ENCODE results near the gene USO1. TPM values are rescaled to one million over a fixed set of nuclear protein-coding genes. Genes with fewer than 3 reads are reported as not detected.
"Not testable (repeated sequence)": the region's sequence is repeated elsewhere in the genome, so short reads cannot be mapped to it uniquely, and the experiment has no call there.

The USO1 gene
- total and polyA plus RNA-seq, 2 donors, result 37.4 to 186 TPM

- no peak overlapping the region for H3K4me3 ChIP-seq (ENCODE audit: low read depth, low read length)
- H3K4me1 ChIP-seq (ENCODE audit: insufficient read depth), result no peaks in the 10 kb centered on the region
- WGBS, result 87% methylated on average over 6 of the region's 6 CpGs
- H3K27ac ChIP-seq (ENCODE audit: low read depth), result no peak overlapping the region
- no peaks in the 10 kb centered on the region for H3K36me3 ChIP-seq (ENCODE audit: insufficient read depth)
- no peak for DNase-seq (ENCODE audit: extremely low spot score)
Measured at GRCh38 chr4:75698162-75698962, 26.0 kb upstream of the USO1 start.

- Histone ChIP-seq H3K36me3 (ENCODE audit: insufficient read depth) (no peaks in the 10 kb centered on the region), H3K4me1 (ENCODE audit: insufficient read depth) (no peaks in the 10 kb centered on the region), H3K4me3 (ENCODE audit: low read depth, low read length) (no peak overlapping the region), H3K27ac (ENCODE audit: low read depth) (no peak overlapping the region)
- 67% methylated on average over 2 of the region's 2 CpGs for WGBS
- DNase-seq (ENCODE audit: extremely low spot score), result no peak
Measured at GRCh38 chr4:75698963-75699228, 25.5 kb upstream of the USO1 start.

GRCh38 chr4:75699299-75699698 is 25.1 kb upstream of the USO1 start:
- Histone ChIP-seq H3K36me3 (ENCODE audit: insufficient read depth) (no peaks in the 10 kb centered on the region), H3K4me1 (ENCODE audit: insufficient read depth) (no peaks in the 10 kb centered on the region), H3K27ac (ENCODE audit: low read depth) (no peak overlapping the region), H3K4me3 (ENCODE audit: low read depth, low read length) (no peak overlapping the region)
- no peak for DNase-seq (ENCODE audit: extremely low spot score)
- WGBS, result 0% methylated on average over 1 of the region's 1 CpG

DNA sequence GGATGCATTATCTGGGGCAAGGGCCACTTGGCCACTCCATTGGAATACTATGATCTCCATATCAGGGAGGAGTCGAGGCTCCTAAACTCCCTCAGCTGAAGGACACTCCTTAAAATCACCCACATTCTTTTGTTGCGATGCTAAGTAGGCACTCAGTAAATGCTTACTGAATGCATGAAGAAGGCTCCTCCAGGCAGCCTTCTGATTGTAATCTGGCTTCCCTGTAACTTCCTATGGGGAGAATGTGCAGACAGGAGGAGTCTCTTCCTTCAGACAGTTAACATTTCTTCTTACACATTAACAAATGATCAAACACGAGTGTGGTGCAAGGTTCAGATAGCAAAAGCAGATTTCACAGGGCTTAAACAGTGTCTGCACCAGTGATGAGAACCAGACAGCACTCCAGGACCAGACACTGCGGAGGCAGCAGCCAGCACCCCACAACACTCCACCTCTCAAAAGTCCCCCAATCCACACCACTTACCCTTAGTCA is 21.4 kb upstream of the USO1 start:
- Histone ChIP-seq H3K4me3 (ENCODE audit: low read depth, low read length) (no peak overlapping the region), H3K36me3 (ENCODE audit: insufficient read depth) (no peaks in the 10 kb centered on the region), H3K4me1 (ENCODE audit: insufficient read depth) (no peaks in the 10 kb centered on the region), H3K27ac (ENCODE audit: low read depth) (no peak overlapping the region)
- 47% methylated on average over 4 of the region's 4 CpGs for WGBS
- DNase-seq (ENCODE audit: extremely low spot score), result no peak

GRCh38 chr4:75705198-75705977 is 19.0 kb upstream of the USO1 start:
- no peak overlapping the region for H3K27ac ChIP-seq (ENCODE audit: low read depth)
- no peak for DNase-seq (ENCODE audit: extremely low spot score)
- H3K36me3 ChIP-seq (ENCODE audit: insufficient read depth), result no peaks in the 10 kb centered on the region
- H3K4me3 ChIP-seq (ENCODE audit: low read depth, low read length), result no peak overlapping the region
- H3K4me1 ChIP-seq (ENCODE audit: insufficient read depth), result no peaks in the 10 kb centered on the region
- 95% methylated on average over 6 of the region's 6 CpGs for WGBS

GRCh38 chr4:75708218-75708691 is 16.1 kb upstream of the USO1 start:
- H3K4me3 ChIP-seq (ENCODE audit: low read depth, low read length), result no peak overlapping the region
- no peak for DNase-seq (ENCODE audit: extremely low spot score)
- WGBS, result 90% methylated on average over 3 of the region's 3 CpGs
- no peaks in the 10 kb centered on the region for H3K36me3 ChIP-seq (ENCODE audit: insufficient read depth)
- no peak overlapping the region for H3K27ac ChIP-seq (ENCODE audit: low read depth)
- no peaks in the 10 kb centered on the region for H3K4me1 ChIP-seq (ENCODE audit: insufficient read depth)

- H3K27ac ChIP-seq (ENCODE audit: low read depth), result no peak overlapping the region
- no peaks in the 10 kb centered on the region for H3K4me1 ChIP-seq (ENCODE audit: insufficient read depth)
- H3K36me3 ChIP-seq (ENCODE audit: insufficient read depth), result no peaks in the 10 kb centered on the region
- no peak for DNase-seq (ENCODE audit: extremely low spot score)
- 76% methylated on average over 4 of the region's 4 CpGs for WGBS
- H3K4me3 ChIP-seq (ENCODE audit: low read depth, low read length), result no peak overlapping the region
Measured at GRCh38 chr4:75710246-75710645, 14.1 kb upstream of the USO1 start.

- Histone ChIP-seq H3K36me3 (ENCODE audit: insufficient read depth) (no peaks in the 10 kb centered on the region), H3K27ac (ENCODE audit: low read depth) (no peak overlapping the region), H3K4me1 (ENCODE audit: insufficient read depth) (no peaks in the 10 kb centered on the region), H3K4me3 (ENCODE audit: low read depth, low read length) (no peak overlapping the region)
- DNase-seq (ENCODE audit: extremely low spot score), result no peak
- 96% methylated on average over 4 of the region's 4 CpGs for WGBS
Measured at GRCh38 chr4:75714011-75714410, 10.4 kb upstream of the USO1 start.

DNA sequence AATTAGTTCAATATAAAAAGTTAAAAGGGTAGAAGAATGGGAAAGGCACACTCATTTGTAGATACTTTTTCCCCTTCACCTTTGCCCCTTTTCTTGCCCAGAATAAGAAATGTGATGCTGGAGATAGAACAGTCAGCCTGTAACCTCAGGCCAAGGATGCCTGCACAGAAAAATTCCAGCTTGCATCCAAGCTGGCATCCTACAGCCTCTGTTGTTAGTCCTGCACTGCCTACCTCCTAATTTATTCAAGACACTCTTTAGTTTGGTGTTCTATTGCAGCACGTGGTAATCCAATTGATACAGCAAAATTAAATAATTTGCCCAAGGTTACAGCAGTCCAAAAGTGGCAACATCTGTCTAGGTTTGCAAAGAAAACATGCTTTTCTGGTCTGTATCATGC is 9.7 kb upstream of the USO1 start:
- Histone ChIP-seq H3K27ac (ENCODE audit: low read depth) (no peak overlapping the region), H3K4me3 (ENCODE audit: low read depth, low read length) (no peak overlapping the region), H3K36me3 (ENCODE audit: insufficient read depth) (no peaks in the 10 kb centered on the region), H3K4me1 (ENCODE audit: insufficient read depth) (no peaks in the 10 kb centered on the region)
- DNase-seq (ENCODE audit: extremely low spot score), result no peak
- WGBS, result 54% methylated on average over 1 of the region's 1 CpG

DNA sequence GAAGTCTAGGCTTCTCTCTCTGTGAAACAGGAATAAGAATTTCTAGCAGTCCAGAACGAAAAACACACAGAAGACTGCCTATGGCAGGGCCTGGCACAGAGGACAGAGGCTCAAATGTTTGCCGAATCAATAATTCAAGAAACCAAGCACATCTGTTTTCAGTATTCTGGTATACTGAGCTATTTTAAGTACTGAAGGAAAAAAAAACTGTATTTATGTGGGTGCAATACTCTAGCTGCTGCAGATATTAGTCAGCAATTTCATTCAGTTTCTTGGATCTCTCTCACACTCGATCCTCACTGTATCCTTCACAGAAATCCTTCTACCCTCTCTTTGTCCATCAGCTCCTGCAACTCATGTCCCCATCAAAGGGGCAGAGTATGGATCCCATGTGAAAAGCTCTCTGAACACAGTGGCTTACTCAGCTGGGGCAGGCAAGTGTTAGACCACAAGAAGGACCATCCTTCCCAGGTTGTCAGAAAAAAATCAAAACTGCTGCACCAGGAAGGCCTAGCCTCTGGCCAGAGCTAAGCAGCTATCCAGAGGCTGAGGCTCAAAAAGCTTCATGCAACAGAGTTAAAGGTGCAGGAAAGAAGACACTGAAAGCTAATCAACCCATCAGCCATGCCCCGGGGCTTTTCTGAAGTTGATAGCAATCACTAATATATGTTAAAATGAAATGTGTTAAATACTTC is 9.1 kb upstream of the USO1 start:
- 42% methylated on average over 4 of the region's 4 CpGs for WGBS
- Histone ChIP-seq H3K27ac (ENCODE audit: low read depth) (no peak overlapping the region), H3K4me3 (ENCODE audit: low read depth, low read length) (no peak overlapping the region), H3K4me1 (ENCODE audit: insufficient read depth) (no peaks in the 10 kb centered on the region), H3K36me3 (ENCODE audit: insufficient read depth) (no peaks in the 10 kb centered on the region)
- DNase-seq (ENCODE audit: extremely low spot score), result no peak

- not testable (repeated sequence) for H3K27ac ChIP-seq (ENCODE audit: low read depth); H3K36me3 ChIP-seq (ENCODE audit: insufficient read depth); DNase-seq (ENCODE audit: extremely low spot score)
Measured at GRCh38 chr4:75716054-75716453, 8.3 kb upstream of the USO1 start.

DNA sequence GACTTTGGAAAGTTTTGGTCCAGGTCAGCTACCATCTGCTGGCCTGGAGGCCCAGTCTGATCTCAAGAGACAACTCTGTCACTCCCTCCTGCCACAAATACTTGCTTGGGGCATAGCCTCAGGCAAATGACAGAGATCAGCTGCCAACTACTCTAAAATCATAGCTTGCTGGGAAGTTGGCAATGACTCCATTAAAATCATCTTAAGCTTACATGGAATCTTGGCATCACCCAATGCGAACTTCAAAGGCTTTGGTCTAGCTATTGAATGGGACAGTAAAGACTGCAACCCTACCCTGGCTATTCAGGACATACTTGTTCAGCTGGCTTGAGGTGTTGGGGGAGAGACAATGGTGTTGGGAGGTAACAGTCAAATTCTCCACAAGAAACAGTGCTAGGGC is 7.0 kb upstream of the USO1 start:
- H3K4me3 ChIP-seq (ENCODE audit: low read depth, low read length), result no peak overlapping the region
- WGBS, result 97% methylated on average over 1 of the region's 1 CpG
- H3K4me1 ChIP-seq (ENCODE audit: insufficient read depth), result no peaks in the 10 kb centered on the region
- H3K36me3 ChIP-seq (ENCODE audit: insufficient read depth), result no peaks in the 10 kb centered on the region
- H3K27ac ChIP-seq (ENCODE audit: low read depth), result no peak overlapping the region
- DNase-seq (ENCODE audit: extremely low spot score), result no peak

More at GRCh38 chr4:75716054-75716453, 8.3 kb upstream of the USO1 start:
- 62% methylated on average over 3 of the region's 3 CpGs for WGBS
- H3K4me3 ChIP-seq (ENCODE audit: low read depth, low read length); H3K4me1 ChIP-seq (ENCODE audit: insufficient read depth): not testable (repeated sequence)

GRCh38 chr4:75718529-75718928 is 5.8 kb upstream of the USO1 start:
- WGBS, result 92% methylated on average over 2 of the region's 2 CpGs
- no peak for DNase-seq (ENCODE audit: extremely low spot score)

DNA sequence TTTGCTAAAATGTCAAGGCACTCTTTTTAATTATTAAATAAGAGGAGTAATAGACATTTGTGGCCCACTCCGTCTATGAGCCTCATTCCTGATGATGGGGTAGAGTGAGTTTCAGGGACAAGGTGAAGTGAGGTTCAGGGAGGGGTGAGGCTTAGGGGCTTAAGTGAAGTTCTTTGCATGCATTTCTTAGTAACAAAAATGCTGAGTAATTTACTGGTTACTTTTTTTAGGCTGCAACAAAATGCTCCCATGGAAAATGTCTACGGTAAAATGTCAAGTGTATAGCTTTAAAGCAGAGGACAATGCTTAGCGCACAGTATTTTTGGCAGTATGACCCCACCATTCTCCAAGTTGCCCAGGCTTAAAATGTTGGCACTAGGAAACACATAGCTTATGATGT is 2.0 kb upstream of the USO1 start:
- WGBS, result 49% methylated on average over 3 of the region's 3 CpGs
- Histone ChIP-seq H3K27ac (ENCODE audit: low read depth) (no peak overlapping the region), H3K4me1 (ENCODE audit: insufficient read depth) (peaks cover 4% of the 10 kb centered on the region), H3K4me3 (ENCODE audit: low read depth, low read length) (no peak overlapping the region), H3K36me3 (ENCODE audit: insufficient read depth) (no peaks in the 10 kb centered on the region)
- no peak for DNase-seq (ENCODE audit: extremely low spot score)

More at GRCh38 chr4:75718529-75718928, 5.8 kb upstream of the USO1 start:
- no peak overlapping the region for H3K4me3 ChIP-seq (ENCODE audit: low read depth, low read length)
- H3K4me1 ChIP-seq (ENCODE audit: insufficient read depth), result no peaks in the 10 kb centered on the region
- no peak overlapping the region for H3K27ac ChIP-seq (ENCODE audit: low read depth)
- H3K36me3 ChIP-seq (ENCODE audit: insufficient read depth), result no peaks in the 10 kb centered on the region
